ENCODE data around the gene MRC1.

MRC1 gene

DNA sequence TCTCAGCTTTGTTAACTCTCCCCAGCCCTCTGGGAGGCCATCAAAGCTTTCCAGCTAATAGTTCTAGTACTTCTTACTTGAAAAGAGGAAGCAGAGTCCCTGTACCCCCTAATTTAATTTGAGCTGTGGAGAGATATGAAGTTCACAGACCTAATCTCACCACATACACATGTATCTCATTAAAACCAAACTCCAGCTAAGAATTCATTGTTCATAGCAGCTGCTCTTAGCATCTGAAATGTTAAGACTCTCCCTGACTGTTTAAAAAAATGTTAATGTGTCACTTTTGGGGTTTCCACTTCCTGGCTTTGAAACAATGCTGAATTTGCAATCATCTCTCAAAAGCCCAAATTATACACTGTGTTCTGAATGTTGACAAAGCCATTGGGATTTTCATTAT is 16.2 kb upstream of the MRC1 start:
- Histone ChIP-seq H3K9me3 (ENCODE audit: control insufficient read depth, insufficient read depth, low read depth, low read length) (no peaks in the 10 kb centered on the region), H3K4me3 (ENCODE audit: low read depth, low read length) (no peak overlapping the region), H3K4me1 (ENCODE audit: control insufficient read depth, insufficient read depth, low read length) (no peaks in the 10 kb centered on the region), H3K27ac (ENCODE audit: extremely low read depth, low read depth, low read length) (no peak overlapping the region), H3K36me3 (ENCODE audit: control insufficient read depth in 2 of 2, insufficient read depth in 1 of 2, low read length in 2 of 2) (no peaks in the 10 kb centered on the region)
- POLR2A ChIA-PET, result no interaction called here
- CTCF ChIA-PET, result interaction anchor here (0.6 kb wide), 1 partner anchor 946 kb away, joined by 3 read pairs; no protein-coding TSS in a partner anchor
- TF ChIP-seq ZSCAN18 (tag by site-specific recombination; IDR thresholded peaks at IDR 0.05) (no peak), ZNF664 (tag by site-specific recombination; IDR thresholded peaks at IDR 0.05) (0 out of 2 replicates have a peak, but pooled peaks have one; percentile 15), ZNF223 (tag by site-specific recombination; IDR thresholded peaks at IDR 0.05) (no peak)

DNA sequence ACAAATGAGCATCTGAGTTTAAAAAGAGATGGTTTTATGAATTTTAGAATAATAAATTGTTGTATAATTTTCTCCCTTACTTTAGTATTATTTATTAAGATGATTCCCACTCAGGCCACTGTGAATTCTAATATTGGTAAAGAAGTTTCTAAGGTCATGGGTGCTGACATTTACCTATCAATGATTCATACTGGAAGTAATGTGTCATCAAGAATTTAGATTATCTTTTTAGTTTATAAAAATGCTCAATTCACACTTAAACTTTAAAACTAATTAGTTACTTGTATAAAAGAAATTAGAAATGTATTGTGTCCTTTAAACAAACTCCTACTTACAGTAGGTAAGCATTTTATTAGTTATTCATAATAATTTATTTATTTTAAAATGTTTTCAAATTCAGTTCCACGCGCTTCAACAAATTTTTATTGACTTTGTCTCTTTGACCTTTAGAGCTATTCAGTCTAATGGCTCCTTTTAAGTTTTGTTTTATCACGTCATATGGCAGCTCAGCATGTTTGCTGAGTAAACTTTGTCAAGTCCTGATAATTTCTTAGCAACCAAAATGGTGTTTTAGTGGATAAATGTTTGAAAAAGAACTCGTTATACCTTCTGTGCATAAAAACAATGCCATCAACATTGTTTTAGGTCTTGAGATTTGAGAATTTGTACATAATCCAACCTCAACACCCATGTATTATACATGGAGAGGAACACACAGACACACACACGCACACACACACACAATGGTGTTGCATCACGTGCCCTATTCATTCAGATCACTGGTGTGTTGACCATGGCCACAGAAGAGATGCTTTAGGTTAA is 15.1 kb upstream of the MRC1 start:
- POLR2A ChIA-PET, result no interaction called here
- CTCF ChIA-PET, result interaction anchor here (0.7 kb wide), 1 partner anchor 464 kb away, joined by 3 read pairs; no protein-coding TSS in a partner anchor
- Histone ChIP-seq H3K9me3 (ENCODE audit: control insufficient read depth, insufficient read depth, low read depth, low read length) (no peaks in the 10 kb centered on the region), H3K4me1 (ENCODE audit: control insufficient read depth, insufficient read depth, low read length) (no peaks in the 10 kb centered on the region), H3K27ac (ENCODE audit: extremely low read depth, low read depth, low read length) (no peak overlapping the region), H3K4me3 (ENCODE audit: low read depth, low read length) (no peak overlapping the region), H3K36me3 (ENCODE audit: control insufficient read depth in 2 of 2, insufficient read depth in 1 of 2, low read length in 2 of 2) (no peaks in the 10 kb centered on the region)
- TF ChIP-seq ZNF548 (tag by site-specific recombination; IDR thresholded peaks at IDR 0.05) (no peak), KLF8 (tag by site-specific recombination; IDR thresholded peaks at IDR 0.05) (no peak), BCL11B (tag by site-specific recombination; IDR thresholded peaks at IDR 0.05; ENCODE audit: low read depth) (no peak), ZFP41 (tag by site-specific recombination; IDR thresholded peaks at IDR 0.05; ENCODE audit: borderline replicate concordance) (no peak), ZNF274 (IDR thresholded peaks at IDR 0.05; ENCODE audit: low read length) (no peak), ZNF274 (tag by site-specific recombination; IDR thresholded peaks at IDR 0.05; ENCODE audit: borderline replicate concordance) (no peak), TCF7L2 (IDR thresholded peaks at IDR 0.05; ENCODE audit: borderline replicate concordance, low read depth, low read length) (peak; percentile 39; the same call in 1 of the 2 replicates)

- TF ChIP-seq ZBTB1 (tag by site-specific recombination; IDR thresholded peaks at IDR 0.05) (no peak), ZNF175 (tag by site-specific recombination; IDR thresholded peaks at IDR 0.05) (no peak), ZNF426 (tag by site-specific recombination; IDR thresholded peaks at IDR 0.05) (no peak), ZNF664 (tag by site-specific recombination; IDR thresholded peaks at IDR 0.05) (peak; percentile 36; the same call in 1 of the 2 replicates), ZNF112 (tag by site-specific recombination; IDR thresholded peaks at IDR 0.05) (no peak)
- ChIA-PET CTCF (interaction anchor here (0.6 to 0.7 kb wide), 2 partner anchors 10 to 189 kb away, joined by 3 read pairs; no protein-coding TSS in a partner anchor), POLR2A (no interaction called here)
- no peak overlapping the region for H3K27ac ChIP-seq (ENCODE audit: extremely low read depth, low read depth, low read length)
- H3K9me3 ChIP-seq (ENCODE audit: control insufficient read depth, insufficient read depth, low read depth, low read length), result no peaks in the 10 kb centered on the region
- no peaks in the 10 kb centered on the region for H3K4me1 ChIP-seq (ENCODE audit: control insufficient read depth, insufficient read depth, low read length)
- no peaks in the 10 kb centered on the region for H3K36me3 ChIP-seq (ENCODE audit: control insufficient read depth in 2 of 2, insufficient read depth in 1 of 2, low read length in 2 of 2)
- no peak overlapping the region for H3K4me3 ChIP-seq (ENCODE audit: low read depth, low read length)
Measured at GRCh38 chr10:17795083-17795482, 14.1 kb upstream of the MRC1 start.

- no peaks in the 10 kb centered on the region for H3K36me3 ChIP-seq (ENCODE audit: control insufficient read depth in 2 of 2, insufficient read depth in 1 of 2, low read length in 2 of 2)
- no peaks in the 10 kb centered on the region for H3K9me3 ChIP-seq (ENCODE audit: control insufficient read depth, insufficient read depth, low read depth, low read length)
- H3K4me3 ChIP-seq (ENCODE audit: low read depth, low read length), result no peak overlapping the region
- ChIA-PET POLR2A (interaction anchor here (0.7 kb wide), 1 partner anchor 9 kb away, joined by 3 read pairs; no protein-coding TSS in a partner anchor), CTCF (interaction anchor here (0.6 to 0.7 kb wide), 3 partner anchors 11 to 1916 kb away, joined by 3 read pairs; no protein-coding TSS in a partner anchor)
- no peak for TF ChIP-seq ZBTB7A (tag by site-specific recombination; IDR thresholded peaks at IDR 0.05; ENCODE audit: low read depth)
- no peak for TF ChIP-seq ZNF423 (tag by site-specific recombination; IDR thresholded peaks at IDR 0.05)
- no peak for TF ChIP-seq SCRT1 (tag by site-specific recombination; IDR thresholded peaks at IDR 0.05; ENCODE audit: borderline replicate concordance)
- no peak for TF ChIP-seq KLF17 (tag by site-specific recombination; IDR thresholded peaks at IDR 0.05)
- no peak for TF ChIP-seq ZNF555 (tag by site-specific recombination; conservative IDR thresholded peaks at IDR 0.05)
- H3K4me1 ChIP-seq (ENCODE audit: control insufficient read depth, insufficient read depth, low read length), result no peaks in the 10 kb centered on the region
- H3K27ac ChIP-seq (ENCODE audit: extremely low read depth, low read depth, low read length), result no peak overlapping the region
Measured at GRCh38 chr10:17795813-17796594, 13.1 kb upstream of the MRC1 start.

Data from HEK293 (cell line).